Stimulated activated CD4-positive, alpha-beta T cell treated with anti-CD3 and anti-CD28 coated beads, Interleukin-4, amount 100 ng/mL, for 4 hours (primary cell): ENCODE results near the gene RIPOR3.
"Not testable (repeated sequence)": the region's sequence is repeated elsewhere in the genome, so short reads cannot be mapped to it uniquely, and the experiment has no call there.

Experiments used
- DNase-seq, 2 experiments: peaks; one replicate each; pipeline ENCODE4 v3.0.0-alpha.2; 2020

RIPOR3 gene

DNA sequence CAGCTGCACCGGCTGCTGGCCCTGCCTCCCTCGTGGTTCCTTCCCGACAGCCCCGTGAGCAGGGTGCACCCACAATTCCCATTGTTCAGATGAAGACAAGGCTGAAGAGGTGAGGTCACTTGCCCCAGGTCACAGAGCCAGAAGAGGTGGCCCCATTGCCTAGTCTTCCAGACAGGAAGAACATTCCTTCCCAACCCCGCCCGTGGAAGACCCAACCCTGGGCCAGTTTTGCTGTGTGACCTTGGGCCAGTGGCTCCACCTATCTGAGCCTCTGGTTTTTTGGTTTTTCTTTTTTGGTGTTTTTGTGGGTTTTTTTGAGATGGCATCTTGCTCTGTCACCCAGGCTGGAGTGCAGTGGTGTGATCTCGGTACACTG is 61.7 kb downstream of the RIPOR3 start:
- DNase-seq = no peak

DNA sequence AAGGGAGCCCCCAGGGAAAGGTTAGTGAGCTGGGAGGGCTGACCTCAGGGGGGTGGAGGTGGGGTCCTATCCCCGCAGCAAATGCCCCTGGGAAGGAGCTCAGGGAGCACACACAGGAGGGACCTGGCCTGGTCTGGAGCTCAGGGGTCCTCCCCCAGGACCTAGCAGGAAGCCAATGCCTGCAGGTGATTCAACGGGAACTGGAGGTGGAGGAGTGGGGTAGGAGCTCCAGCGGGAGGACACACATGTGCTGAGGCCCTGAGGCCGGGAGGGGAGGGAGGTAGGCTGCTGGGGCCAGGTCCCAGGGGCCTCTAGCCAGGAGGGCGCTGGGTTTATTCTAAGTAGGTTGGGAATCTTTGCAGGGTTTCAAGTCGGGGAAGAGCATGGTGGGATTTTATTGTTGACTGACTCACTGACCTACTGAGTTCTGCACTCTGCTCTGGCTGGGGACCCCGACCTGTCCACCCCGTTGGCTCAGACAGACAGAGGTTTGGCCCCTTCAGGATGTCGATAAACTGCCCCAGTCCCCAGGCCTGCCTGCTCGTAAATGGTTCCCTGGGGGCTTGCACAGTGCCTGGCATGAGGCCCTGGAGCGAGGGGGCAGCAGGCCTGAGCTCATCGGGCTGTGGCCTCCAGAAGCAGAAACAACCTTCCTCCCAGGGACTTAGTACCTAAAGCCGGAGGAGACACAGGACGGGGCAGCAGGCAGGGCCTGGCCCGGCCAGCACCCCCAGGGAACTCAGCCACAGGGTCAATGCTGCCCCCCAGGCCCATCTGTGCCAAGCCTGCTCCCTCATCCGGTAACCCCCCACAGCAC is 62.3 kb downstream of the RIPOR3 start:
- no peak for DNase-seq

DNA sequence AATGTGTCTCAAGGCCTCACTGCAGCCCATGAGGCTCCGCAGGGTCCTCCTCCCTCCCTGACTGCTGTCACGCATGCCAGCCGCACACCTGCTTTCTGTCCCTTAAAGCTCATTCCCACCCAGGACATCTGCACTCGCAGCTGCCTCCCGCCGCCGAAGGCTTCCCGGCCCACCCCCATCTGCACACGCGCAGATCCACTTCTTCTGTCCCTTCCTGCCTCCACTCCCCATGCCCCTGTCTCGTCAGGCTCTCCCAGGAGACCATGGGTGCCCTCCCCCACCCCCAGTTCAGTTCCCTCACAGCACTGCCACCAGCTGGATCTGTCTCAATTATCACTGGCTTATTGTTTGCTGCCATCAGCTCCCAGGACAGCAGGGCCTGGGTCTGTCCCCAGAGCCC is 63.0 kb downstream of the RIPOR3 start:
- DNase-seq = no peak

DNA sequence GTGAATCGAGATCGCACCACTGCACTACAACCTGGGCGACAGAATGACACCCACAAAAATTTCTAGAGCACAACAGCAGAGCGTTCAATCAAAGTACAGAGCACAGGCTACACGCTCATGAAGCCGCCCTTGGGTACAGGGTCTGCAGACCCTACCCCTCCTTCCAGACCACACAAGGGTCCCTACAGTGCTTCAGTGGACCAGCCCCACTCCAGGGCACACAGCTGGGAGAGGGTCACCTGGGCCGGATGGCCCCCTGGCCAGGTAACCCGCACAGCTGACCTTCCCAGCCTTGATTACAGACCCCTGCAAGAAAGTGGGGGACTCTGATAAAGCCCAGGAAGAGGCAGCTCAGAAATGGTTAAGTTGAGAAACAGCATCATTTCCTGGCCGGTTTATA is 63.6 kb downstream of the RIPOR3 start:
- DNase-seq = no peak

DNA sequence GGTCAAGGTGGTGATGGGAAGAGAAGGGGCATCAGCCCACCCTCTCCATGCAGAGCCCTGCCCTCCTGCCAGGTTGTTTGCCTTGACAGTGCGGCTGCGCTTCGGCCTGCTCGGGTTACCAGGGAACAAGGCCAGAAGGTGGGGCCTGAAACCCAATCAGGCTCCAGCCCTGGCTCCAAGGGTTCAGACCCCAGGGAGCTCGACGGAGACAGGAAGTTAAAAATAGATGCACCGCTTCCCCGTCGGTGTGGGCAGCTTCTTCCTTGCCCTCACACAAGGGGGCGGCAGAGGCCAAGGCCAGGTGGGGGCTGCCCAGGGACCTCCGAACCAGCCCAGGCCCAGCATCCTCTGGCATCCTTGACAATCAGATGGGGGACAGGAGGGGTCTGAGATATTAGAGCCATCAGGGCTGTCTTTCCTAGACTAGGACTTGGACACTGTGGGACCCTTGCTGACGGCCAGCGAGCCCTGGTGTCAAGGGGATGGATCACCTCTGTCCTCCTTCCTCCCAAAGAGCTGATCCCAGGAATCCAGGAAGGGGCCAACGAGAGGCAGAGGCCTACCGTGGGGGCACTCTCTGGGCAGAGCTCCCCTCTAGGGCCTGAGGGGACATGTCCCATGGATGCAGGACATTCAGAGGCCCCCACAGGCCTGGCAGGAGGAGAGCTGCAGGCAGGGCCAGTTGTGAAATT is 65.2 kb downstream of the RIPOR3 start:
- peak in 1 of 2 experiments; percentile 27 for DNase-seq

DNA sequence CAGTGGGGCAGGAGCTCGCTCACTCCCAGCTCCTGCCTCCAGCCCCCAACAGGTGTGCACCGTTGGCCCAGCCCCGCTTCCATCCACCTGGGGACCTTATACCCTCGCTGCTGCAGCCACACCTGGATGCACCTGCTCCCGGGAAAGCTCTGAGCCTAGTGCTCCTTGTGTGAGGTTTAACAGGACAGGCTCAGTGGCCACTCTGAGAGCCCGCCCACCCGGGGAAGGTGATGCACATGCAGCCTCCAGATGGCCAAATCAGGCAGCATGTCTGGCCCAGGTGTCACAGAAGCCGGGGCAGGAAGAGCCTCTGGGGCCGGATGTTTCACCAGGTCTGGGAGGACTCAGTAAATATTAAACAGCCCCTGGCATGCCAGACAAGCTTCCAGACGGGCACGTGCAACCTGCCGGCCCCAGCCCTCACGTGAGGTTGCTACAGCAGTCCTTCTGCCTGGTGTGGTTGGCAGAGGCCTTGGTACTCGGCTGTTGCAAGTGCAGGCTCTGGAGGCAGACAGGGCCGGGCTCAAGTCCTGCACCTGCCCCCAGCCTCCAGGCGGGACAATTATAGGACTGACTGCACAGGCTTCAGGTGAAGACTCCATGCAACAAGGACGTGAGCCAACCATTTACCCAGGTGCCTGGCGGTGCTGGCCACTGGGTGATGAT is 66.9 kb downstream of the RIPOR3 start:
- no peak for DNase-seq

DNA sequence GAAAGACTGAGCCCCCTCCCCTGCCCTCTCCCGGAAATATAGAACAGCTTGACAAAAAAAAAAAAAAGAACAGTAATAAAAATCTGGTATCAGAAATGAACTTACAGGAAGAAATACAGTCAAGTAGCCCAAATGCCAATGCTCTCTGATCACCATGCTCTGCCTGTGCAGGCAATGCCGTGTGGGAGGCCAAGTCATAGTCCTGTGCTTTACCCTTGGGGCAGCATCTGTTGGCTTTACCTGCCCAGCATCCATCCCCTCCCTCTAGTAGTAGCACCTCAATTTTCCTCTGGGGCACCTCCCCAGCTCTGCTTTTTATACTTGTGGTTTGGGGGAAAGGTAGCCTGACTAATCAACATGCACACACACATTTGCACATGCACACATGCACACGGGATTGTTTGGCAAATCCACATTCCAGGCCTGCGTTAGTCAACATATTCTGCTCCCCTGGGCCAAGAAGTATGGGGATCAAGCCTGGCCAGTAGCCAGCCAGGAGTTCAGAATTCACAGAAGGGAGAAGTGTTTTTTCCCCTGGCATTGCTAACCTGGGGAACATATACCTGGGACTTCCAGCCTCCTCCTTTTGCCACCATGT is 70.2 kb downstream of the RIPOR3 start:
- no peak for DNase-seq

DNA sequence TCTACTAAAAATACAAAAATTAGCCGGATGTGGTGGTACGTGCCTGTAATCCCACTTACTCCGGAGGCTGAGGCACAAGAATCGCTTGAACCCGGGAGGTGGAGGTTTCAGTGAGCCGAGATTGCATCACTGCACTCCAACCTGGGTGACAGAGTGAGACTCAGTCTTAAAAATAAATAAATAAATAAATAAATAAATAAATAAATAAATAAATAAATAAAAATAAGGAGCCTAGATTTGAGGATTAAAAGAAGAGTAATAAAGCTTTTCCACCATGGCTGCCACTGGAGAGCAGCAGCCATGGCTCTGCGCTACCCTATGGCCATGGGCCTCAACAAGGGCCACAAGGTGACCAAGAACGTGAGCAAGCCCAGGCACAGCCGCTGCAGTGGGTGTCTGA is 70.9 kb downstream of the RIPOR3 start:
- DNase-seq = not testable (repeated sequence)

DNA sequence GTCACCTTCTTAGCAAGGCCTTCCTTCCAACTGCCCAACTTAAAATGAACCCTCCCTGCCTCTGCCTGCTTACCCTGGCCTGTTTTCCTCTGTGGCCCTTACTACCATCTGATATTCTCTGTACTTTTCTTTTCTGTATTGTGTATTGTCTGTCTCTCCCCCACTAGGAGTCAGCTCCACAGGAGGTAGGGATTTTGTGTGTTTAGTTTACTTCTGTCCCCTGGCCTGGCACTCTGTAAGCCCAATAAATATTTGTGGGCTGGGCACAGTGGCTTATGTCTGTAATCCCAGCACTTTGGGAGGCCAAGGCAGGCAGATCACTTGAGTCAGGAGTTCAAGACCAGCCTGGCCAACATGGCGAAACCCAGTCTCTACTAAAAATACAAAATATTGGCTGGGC is 72.8 kb downstream of the RIPOR3 start:
- no peak for DNase-seq

DNA sequence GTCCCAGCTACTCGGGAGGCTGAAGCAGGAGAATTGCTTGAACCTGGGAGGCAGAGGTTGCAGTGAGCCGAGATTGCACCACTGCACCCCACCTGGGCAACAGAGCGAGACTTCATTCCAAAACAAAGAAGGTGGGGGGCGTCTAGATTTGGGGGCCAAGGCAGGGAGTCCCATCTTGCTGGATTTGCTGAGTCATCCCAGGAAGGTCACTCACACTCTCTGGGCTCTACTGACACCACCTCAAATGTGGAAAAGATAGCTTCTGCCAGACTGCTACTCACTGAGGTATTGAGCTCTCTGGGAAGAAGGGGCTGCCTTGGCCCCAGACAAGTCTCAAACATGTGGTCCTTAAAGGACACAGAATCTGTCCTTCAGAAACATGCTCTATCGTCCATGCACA is 74.3 kb downstream of the RIPOR3 start:
- DNase-seq = no peak

DNA sequence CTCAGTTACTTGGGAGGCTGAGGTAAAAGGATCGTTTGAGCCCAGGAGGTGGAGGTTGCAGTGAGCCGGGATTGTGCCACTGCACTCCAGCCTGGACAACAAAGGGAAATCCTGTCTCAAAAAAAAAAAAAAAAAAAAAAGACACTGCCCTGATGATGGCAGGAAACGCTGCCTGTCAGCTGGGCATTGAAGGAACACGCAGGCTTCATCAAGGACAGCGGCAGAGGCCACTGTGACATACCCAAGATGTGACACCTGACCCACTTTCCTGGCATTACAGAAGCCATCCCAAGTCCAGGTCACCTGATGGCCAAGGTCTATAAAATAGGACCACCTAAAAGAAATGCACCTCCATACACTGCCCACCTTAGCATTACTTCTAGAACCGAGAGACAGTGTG is 75.9 kb downstream of the RIPOR3 start:
- no peak for DNase-seq

DNA sequence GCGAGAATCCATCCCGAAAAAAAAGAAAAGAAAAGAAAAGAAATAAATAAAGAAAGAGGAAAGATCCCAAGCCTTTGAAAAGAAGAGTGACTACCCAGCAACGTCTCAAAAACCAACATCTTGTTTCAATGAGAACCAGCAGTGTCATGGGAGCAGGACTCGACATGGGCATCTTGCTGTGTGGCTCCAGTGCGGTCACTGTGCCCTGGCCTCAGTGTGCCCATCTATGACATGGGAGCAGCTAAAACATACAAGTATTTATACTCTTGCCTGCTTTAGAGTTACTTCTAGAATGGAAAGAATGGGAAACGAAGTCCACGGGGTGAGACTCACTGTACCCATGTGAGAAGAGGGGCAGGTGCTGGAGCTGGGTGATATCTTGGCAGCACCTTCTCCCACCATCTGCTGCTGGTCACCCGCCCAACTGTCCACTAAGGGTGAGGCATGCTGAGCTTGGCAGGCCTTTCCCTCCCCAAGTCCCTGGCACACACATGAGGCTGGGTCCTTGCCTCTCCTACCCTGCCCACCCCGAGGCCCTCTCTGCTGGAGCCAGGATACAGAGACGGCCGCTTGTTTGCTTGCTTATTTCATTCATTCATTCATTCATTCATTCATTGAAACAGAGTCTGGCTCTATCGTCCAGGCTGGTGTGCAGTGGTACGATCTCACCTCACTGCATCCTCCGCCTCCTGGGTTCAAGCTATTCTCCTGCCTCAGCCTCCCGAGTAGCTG is 77.7 kb downstream of the RIPOR3 start:
- DNase-seq = no peak

DNA sequence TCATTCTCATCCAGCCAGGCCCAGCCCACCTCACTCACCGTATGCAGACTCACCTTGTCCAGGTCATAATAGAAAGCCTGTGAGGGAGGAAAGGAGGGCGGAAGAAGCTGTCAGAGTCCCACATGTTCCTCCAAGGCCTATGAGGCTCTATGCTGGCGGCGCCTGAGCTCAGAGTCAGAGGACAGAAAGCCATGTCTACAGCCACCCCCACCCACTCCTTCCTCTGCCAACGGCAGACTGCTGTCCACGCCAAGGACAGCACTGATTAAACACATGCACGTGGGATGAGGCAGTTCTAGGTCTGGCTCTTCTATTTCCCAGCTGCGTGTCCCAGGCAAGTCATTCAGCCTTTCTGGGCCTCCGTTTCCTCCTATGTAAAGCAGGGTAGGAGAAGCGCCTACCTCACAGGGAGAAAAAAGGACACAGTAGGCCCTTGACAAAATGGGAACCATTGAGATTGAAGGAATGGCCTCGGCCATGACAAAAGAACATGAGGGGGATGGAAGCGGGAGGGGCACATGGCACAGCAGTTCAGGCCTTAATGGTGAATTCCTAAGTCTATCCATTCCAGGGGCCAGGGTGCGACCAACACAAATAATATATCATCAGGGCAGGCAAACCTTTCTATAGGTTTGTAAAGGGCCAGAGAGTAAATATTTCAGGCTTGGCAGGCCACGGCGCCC is 80.1 kb downstream of the RIPOR3 start:
- no peak for DNase-seq

DNA sequence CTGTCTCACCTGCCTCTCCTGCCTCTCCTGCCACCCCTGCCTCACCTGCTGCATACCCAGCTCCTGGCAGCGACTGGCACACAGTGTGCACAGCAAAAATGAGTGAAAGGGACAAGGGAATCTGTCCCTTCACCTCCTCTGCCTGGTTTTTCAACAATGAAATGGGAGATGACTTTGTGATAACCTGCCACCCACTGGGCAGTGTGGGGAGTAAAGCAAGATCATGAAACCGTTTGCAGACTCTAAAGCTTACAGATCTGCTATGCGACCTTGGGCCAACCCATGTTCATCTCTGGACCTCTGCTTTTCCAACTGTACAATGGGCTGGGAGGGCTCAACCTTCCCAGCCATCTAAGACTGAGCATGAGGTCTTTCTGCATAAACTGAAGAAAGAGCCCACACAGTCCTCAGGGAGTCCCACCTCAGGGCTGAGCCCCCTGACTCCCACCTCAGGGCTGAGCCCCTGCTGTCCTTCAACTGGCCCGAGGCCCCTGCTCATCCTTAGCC is 81.1 kb downstream of the RIPOR3 start:
- no peak for DNase-seq

DNA sequence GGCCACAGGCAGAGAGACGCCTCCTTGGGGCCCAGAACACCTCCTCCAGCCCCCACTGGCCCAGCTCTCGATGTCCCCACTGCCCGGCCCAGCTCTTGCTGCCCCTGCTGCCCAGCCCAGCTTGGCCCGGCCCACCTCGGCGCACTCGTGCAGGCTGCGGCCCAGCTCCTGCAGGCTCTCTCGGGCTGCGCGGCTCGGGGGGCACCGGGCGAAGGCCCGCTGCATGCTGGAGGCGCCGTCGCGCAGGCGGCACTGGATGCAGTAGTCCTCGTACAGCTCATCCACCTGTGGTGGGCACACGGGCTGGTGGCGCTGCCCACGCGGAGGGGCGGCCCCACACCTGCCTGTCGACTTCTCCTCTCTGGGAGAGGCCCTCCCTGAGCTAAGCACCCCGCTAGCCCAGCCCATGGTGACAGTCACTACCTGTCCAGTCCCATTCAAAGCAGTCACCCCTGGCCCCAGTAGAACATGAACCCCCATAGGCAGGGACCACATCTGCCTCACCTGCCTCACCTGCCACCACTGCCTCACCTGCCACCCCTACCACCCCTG is 81.8 kb downstream of the RIPOR3 start:
- DNase-seq = no peak

DNA sequence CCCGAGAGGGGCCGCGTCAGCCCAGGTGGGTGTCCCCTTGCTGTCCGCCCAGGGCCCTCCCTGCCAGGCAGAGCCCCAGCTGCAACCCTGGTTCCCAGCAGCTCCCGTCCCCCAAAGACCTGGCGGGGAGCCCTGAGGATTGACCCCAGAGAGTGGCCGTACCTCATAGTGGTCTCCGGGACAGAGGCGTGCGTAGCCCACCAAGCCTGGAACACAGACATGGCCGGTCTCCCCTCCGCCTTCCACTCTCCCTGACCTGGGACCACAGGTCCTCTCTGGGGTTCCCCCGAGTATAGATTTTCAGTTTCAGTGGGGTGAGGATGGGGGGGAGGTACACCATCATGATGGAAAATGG is 82.6 kb downstream of the RIPOR3 start:
- DNase-seq = no peak

DNA sequence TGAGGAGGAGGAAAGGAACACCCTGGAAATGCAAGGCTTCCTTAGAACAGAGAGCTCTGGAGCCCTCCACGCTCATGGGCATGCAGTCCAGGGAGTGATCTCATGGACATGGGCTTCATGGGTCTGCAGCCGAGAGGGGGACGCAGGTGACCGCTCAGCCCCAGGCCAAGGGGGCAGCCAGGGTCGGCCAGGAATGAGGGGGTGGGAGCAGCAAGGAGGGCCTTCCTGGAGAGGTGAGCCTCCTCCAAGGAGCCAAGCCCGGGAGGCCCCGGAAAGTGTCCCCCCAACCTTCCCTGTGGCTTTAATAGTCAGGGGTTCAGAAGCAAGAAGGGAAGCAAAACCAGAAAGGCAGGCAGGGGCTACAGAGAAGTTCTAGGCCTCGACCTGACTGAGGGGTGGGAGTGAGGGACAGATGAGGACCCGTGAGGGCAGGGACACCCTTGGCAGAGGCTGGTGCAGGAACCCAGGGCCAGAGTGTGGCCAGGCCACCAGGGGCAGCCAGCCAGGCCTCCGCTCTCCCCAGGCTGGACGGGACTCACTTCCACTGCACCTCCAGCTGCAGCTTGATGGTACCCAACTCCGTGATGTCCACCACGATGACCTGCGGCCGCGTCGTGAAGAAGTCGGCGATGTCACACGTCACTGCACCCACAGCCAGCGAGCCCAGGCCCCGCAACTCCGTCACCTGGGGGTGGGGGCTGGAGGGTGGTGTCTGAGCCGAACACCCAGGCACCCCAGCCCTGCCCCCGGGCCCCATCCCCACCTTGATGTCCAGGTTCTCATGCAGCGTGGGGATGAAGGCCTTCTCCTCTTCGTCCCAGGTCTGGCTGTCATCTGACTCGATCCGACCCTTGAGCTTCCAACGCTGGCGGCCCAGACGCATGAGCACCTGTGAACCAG is 83.2 kb downstream of the RIPOR3 start:
- DNase-seq = no peak

DNA sequence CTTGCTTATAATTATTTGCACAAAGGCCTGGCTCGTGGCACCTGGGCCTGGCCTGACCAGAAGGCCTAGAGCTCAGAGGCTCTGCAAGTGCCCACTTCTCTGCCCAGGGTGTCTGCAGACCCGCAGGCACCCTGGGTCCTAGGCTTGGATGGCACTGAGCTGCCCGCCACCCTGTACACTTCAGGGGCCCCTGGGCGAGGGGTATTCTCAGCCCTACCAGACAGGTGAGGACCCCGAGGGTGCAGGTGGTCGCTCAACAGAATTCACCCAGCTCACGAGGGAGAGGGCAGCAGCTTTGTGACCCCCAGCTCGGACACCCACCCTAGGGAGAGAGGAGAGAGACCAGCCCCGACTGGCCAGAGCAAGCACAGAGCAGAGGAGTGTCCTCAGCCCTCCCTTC is 83.9 kb downstream of the RIPOR3 start:
- no peak for DNase-seq

DNA sequence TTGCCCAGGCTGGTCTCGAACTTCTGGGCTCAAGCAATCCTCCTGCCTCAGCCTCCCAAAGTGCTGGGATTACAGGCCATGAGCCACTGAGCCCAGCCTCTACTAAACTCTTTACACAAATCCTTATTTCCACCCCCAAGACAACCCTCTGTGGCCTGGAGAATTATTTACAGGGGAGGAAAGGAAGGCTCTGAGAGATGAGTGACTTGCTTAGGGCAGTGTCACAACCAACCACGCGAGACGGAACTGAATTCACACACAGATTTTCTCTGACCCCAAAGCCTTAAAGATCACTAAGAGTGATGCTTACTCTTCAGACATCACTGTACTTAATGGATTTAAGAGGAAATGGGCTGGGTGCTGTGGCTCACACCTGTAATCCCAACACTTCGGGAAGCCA is 86.2 kb downstream of the RIPOR3 start:
- DNase-seq = no peak

DNA sequence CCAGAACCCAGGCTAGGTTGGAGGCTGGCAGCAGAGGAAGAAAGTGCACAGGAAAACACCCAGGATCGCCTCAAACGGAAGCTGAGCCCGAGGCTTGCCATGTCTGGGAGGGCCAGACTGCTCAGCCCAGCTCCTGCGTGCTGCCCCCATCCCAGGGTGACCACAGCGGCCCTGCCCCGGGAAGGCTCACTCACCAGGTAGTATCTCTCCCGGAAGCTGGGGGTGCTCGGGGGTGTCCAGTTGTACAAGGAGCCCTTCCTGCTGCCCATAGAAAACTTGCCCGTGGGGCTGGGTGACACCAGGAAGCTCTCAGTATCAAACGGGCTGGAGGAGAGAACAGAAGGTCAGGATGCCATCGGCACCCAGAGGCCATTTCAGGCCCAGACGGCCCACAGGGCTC is 86.9 kb downstream of the RIPOR3 start:
- no peak for DNase-seq
